ENCODE results near the gene ACAP3.

GRCh38 chr1:1346501-1346890 lies 38.8 kb upstream of the ACAP3 start:
- TF ChIP-seq EZH2 (IDR thresholded peaks at IDR 0.05; ENCODE audit: borderline replicate concordance, low read depth, low read length, poor library complexity, severe bottlenecking) (no peak), CTCF (conservative IDR thresholded peaks at IDR 0.05; ENCODE audit: low read depth, low read length) (no peak)
